GM23338 (cell line): Measurements from ENCODE around the gene HDAC1. TPM values are rescaled to one million over a fixed set of nuclear protein-coding genes. Genes with fewer than 3 reads are reported as not detected.

Experiments used
- ATAC-seq: fragments of 200-7000 bp; cut with Tn5 transposase; 3 replicates; pipeline ENCODE4 v1.9.1; 2020
- DNase-seq: peaks from one replicate; pipeline ENCODE4 v3.0.0-alpha.2; 2015; ENCODE audit warnings: low spot score
- H2AFZ ChIP-seq: fragments of 200-600 bp; sonication (generic); 2 replicates; pipeline ENCODE4 v1.8.0; 2016; ENCODE audit warnings: antibody characterized with exemption, mild to moderate bottlenecking, moderate library complexity
- H3F3A ChIP-seq: fragments of 200-600 bp; sonication (generic); replicated peaks from 2 replicates; pipeline ENCODE4 v1.8.0; 2017; ENCODE audit warnings: antibody characterized with exemption, mixed run types, low read depth
- H3K27ac ChIP-seq: fragments of 200-600 bp; sonication (generic); 2 replicates; pipeline ENCODE4 v1.6.1; 2016; ENCODE audit warnings: low read depth
- H3K27me3 ChIP-seq: fragments of 200-600 bp; sonication (generic); 2 replicates; pipeline ENCODE4 v1.8.0; 2016; ENCODE audit warnings: mild to moderate bottlenecking, mixed run types, moderate library complexity; ENCODE audit not compliant: insufficient read depth
- H3K36me3 ChIP-seq: fragments of 200-600 bp; sonication (generic); 2 replicates; pipeline ENCODE4 v1.8.0; 2016; ENCODE audit warnings: mild to moderate bottlenecking; ENCODE audit not compliant: insufficient read depth
- H3K4me1 ChIP-seq: fragments of 200-600 bp; sonication (generic); 2 replicates; pipeline ENCODE4 v1.8.0; 2016; ENCODE audit warnings: mild to moderate bottlenecking, moderate library complexity; ENCODE audit not compliant: insufficient read depth
- H3K4me2 ChIP-seq: fragments of 200-600 bp; sonication (generic); 2 replicates; pipeline ENCODE4 v1.7.1; 2017; ENCODE audit warnings: mixed run types
- H3K4me3 ChIP-seq: fragments of 200-600 bp; sonication (generic); 2 replicates; pipeline ENCODE4 v1.6.1; 2016; ENCODE audit warnings: mixed run types
- H3K79me2 ChIP-seq: fragments of 200-600 bp; sonication (generic); replicated peaks from 2 replicates; pipeline ENCODE4 v1.8.0; 2017; ENCODE audit warnings: mild to moderate bottlenecking; ENCODE audit not compliant: insufficient read depth
- H3K9me2 ChIP-seq: fragments of 200-600 bp; sonication (generic); 2 replicates; pipeline ENCODE4 v1.8.0; 2017; ENCODE audit not compliant: insufficient read depth
- H4K20me1 ChIP-seq: fragments of 200-600 bp; sonication (generic); replicated peaks from 2 replicates; pipeline ENCODE4 v1.8.0; 2017; ENCODE audit warnings: mild to moderate bottlenecking; ENCODE audit not compliant: insufficient read depth
- H3K27ac Mint-ChIP-seq: 2 replicates; pipeline ENCODE4 v1.8.0; 2020; ENCODE audit warnings: inconsistent platforms, mild to moderate bottlenecking, moderate library complexity, mixed read lengths
- H3K27me3 Mint-ChIP-seq: 3 replicates; pipeline ENCODE4 v1.8.0; 2022; ENCODE audit warnings: low read depth, mild to moderate bottlenecking, moderate library complexity, mixed read lengths, inconsistent platforms; ENCODE audit not compliant: insufficient read depth, poor library complexity
- H3K36me3 Mint-ChIP-seq: 3 replicates; pipeline ENCODE4 v1.8.0; 2021; ENCODE audit warnings: low read depth, mild to moderate bottlenecking, inconsistent platforms, moderate library complexity, mixed read lengths
- H3K4me1 Mint-ChIP-seq: 3 replicates; pipeline ENCODE4 v1.8.0; 2020; ENCODE audit warnings: mild to moderate bottlenecking, inconsistent platforms, mixed read lengths
- H3K4me3 Mint-ChIP-seq: 3 replicates; pipeline ENCODE4 v1.8.0; 2021; ENCODE audit warnings: moderate library complexity, mild to moderate bottlenecking, inconsistent platforms, mixed read lengths
- H3K9me3 Mint-ChIP-seq: 3 replicates; pipeline ENCODE4 v1.8.0; 2020; ENCODE audit warnings: moderate library complexity, mild to moderate bottlenecking, inconsistent platforms, mixed read lengths
- CREB1 ChIP-seq: fragments of 250-450 bp; sonication (Bioruptor Pico); IDR thresholded peaks from 2 replicates; pipeline ENCODE4 v1.5.0; 2020; ENCODE audit warnings: low read depth, mild to moderate bottlenecking, moderate library complexity
- EZH2 ChIP-seq: fragments of 200-600 bp; sonication (generic); IDR thresholded peaks from one replicate; pipeline ENCODE4 v1.8.0; 2017; ENCODE audit warnings: antibody characterized with exemption, mild to moderate bottlenecking, low read depth; ENCODE audit not compliant: unreplicated experiment
- EZH2phosphoT487 ChIP-seq: fragments of 200-600 bp; sonication (generic); IDR thresholded peaks from one replicate; pipeline ENCODE4 v1.8.1; 2018; ENCODE audit warnings: antibody characterized with exemption; ENCODE audit not compliant: unreplicated experiment
- JUNB ChIP-seq: IDR thresholded peaks from one replicate; pipeline ENCODE4 v1.6.1; 2016; ENCODE audit warnings: antibody characterized with exemption; ENCODE audit not compliant: unreplicated experiment
- NANOG ChIP-seq: IDR thresholded peaks from 2 replicates; pipeline ENCODE4 v1.6.1; 2016; ENCODE audit warnings: antibody characterized with exemption, borderline replicate concordance
- POLR2AphosphoS5 ChIP-seq: IDR thresholded peaks from 2 replicates; pipeline ENCODE4 v1.6.1; 2016; ENCODE audit warnings: antibody characterized with exemption, low read depth
- STAT1 ChIP-seq: IDR thresholded peaks from one replicate; pipeline ENCODE4 v1.6.1; 2016; ENCODE audit warnings: antibody characterized with exemption; ENCODE audit not compliant: unreplicated experiment
- ZNF114 ChIP-seq: fragments of 250-450 bp; sonication (Bioruptor Pico); IDR thresholded peaks from 2 replicates; pipeline ENCODE4 v1.5.0; 2020; ENCODE audit warnings: mild to moderate bottlenecking, moderate library complexity
- ZNF331 ChIP-seq: fragments of 250-450 bp; sonication (Bioruptor Pico); IDR thresholded peaks from 2 replicates; pipeline ENCODE4 v1.5.0; 2020; ENCODE audit warnings: low read depth, mild to moderate bottlenecking, moderate library complexity
- polyA plus RNA-seq: library from polyadenylated mRNA; unstranded; fragments of >200 nt; fragmentation: Nextera tagmentation; extraction: Ambion mirVana; gene quantifications from 2 replicates; pipeline ENCODE4 v1.2.1, GENCODE V29; 2016
- total RNA-seq: library from RNA; depleted of rRNA; stranded (reverse); fragments of >200 nt; shearing (Covaris generic); gene quantifications from 2 replicates; pipeline ENCODE4 v1.2.3, GENCODE V29; 2014
- TF ChIP-seq, protein P1 (sequence below): IDR thresholded peaks from 2 replicates; pipeline ENCODE4 v1.6.1; 2016; ENCODE audit warnings: antibody characterized with exemption
- TF ChIP-seq, protein P2 (sequence below): IDR thresholded peaks from one replicate; pipeline ENCODE4 v1.6.1; 2018; ENCODE audit warnings: antibody characterized with exemption; ENCODE audit not compliant: unreplicated experiment
- TF ChIP-seq, protein P3 (sequence below), 2 experiments: fragments of 200-600 bp in 1 of 2; sonication (generic) in 1 of 2; conservative IDR thresholded peaks; 2 replicates each; pipeline versions ENCODE4 v1.5.1 to v1.6.1; 2016 to 2017; ENCODE audit warnings: antibody characterized with exemption in 2 of 2, low read depth in 2 of 2, mild to moderate bottlenecking in 2 of 2, moderate library complexity in 1 of 2
- TF ChIP-seq, protein P4 (sequence below): fragments of 250-450 bp; sonication (Bioruptor Pico); IDR thresholded peaks from 2 replicates; pipeline ENCODE4 v1.5.0; 2020; ENCODE audit warnings: mild to moderate bottlenecking, moderate library complexity

The HDAC1 gene
- total and polyA plus RNA-seq, 2 experiments from 2014 or later = 82.6 to 104 TPM

DNA sequence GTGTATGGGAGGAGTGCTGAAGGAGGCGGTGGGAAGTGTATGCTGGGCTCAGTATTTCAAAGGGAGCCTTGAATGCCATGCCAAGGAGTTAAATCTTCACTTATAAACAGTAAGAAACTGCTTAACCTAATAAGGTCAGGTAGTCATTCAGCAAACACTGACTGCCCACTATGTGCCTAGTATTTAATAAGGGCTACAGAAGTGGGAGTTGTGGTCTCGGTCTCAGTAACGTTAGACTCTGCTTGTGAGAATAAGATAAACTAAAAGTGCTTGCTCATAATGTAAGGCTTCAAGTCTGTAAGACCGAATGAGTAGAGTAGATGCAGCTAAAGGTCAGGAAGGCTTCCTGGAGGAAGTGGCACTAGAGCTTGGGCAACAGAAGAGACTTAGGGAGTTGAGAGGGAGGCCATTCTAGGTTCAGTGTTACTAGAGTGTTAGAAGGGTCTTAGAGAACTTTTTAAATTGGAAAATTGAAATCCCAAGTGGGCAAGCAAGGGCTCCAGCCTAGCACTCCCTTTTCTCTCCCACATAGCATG, 38.1 kb downstream of the HDAC1 start:
- peaks cover 40% of the 10 kb centered on the region for H4K20me1 ChIP-seq
- peaks cover 4% of the 10 kb centered on the region; the same call in 2 of the 3 replicates for H3K9me3 Mint-ChIP-seq
- no peak overlapping the region for H3K4me3 Mint-ChIP-seq
- ATAC-seq (no peak), DNase-seq (no peak)
- H3K36me3 Mint-ChIP-seq = peaks cover 87% of the 10 kb centered on the region
- peaks cover 26% of the 10 kb centered on the region for H3K4me1 ChIP-seq
- H3K79me2 ChIP-seq = peaks cover 14% of the 10 kb centered on the region
- peaks cover 32% of the 10 kb centered on the region for H3K4me1 Mint-ChIP-seq
- peaks cover 37% of the 10 kb centered on the region for H3K27me3 Mint-ChIP-seq
- H3K27me3 ChIP-seq = no peaks in the 10 kb centered on the region
- no peak overlapping the region for H3K27ac Mint-ChIP-seq
- no peak for TF ChIP-seq STAT1
- TF ChIP-seq ZNF114 (CRISPR knock-in tag) = no peak
- TF ChIP-seq, protein P1, sequence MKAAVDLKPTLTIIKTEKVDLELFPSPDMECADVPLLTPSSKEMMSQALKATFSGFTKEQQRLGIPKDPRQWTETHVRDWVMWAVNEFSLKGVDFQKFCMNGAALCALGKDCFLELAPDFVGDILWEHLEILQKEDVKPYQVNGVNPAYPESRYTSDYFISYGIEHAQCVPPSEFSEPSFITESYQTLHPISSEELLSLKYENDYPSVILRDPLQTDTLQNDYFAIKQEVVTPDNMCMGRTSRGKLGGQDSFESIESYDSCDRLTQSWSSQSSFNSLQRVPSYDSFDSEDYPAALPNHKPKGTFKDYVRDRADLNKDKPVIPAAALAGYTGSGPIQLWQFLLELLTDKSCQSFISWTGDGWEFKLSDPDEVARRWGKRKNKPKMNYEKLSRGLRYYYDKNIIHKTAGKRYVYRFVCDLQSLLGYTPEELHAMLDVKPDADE = no peak
- TF ChIP-seq, protein P2, sequence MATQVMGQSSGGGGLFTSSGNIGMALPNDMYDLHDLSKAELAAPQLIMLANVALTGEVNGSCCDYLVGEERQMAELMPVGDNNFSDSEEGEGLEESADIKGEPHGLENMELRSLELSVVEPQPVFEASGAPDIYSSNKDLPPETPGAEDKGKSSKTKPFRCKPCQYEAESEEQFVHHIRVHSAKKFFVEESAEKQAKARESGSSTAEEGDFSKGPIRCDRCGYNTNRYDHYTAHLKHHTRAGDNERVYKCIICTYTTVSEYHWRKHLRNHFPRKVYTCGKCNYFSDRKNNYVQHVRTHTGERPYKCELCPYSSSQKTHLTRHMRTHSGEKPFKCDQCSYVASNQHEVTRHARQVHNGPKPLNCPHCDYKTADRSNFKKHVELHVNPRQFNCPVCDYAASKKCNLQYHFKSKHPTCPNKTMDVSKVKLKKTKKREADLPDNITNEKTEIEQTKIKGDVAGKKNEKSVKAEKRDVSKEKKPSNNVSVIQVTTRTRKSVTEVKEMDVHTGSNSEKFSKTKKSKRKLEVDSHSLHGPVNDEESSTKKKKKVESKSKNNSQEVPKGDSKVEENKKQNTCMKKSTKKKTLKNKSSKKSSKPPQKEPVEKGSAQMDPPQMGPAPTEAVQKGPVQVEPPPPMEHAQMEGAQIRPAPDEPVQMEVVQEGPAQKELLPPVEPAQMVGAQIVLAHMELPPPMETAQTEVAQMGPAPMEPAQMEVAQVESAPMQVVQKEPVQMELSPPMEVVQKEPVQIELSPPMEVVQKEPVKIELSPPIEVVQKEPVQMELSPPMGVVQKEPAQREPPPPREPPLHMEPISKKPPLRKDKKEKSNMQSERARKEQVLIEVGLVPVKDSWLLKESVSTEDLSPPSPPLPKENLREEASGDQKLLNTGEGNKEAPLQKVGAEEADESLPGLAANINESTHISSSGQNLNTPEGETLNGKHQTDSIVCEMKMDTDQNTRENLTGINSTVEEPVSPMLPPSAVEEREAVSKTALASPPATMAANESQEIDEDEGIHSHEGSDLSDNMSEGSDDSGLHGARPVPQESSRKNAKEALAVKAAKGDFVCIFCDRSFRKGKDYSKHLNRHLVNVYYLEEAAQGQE = no peak
- no peak for TF ChIP-seq JUNB
- no peak for TF ChIP-seq ZNF331
- no peak for TF ChIP-seq EZH2
- TF ChIP-seq, protein P3, sequence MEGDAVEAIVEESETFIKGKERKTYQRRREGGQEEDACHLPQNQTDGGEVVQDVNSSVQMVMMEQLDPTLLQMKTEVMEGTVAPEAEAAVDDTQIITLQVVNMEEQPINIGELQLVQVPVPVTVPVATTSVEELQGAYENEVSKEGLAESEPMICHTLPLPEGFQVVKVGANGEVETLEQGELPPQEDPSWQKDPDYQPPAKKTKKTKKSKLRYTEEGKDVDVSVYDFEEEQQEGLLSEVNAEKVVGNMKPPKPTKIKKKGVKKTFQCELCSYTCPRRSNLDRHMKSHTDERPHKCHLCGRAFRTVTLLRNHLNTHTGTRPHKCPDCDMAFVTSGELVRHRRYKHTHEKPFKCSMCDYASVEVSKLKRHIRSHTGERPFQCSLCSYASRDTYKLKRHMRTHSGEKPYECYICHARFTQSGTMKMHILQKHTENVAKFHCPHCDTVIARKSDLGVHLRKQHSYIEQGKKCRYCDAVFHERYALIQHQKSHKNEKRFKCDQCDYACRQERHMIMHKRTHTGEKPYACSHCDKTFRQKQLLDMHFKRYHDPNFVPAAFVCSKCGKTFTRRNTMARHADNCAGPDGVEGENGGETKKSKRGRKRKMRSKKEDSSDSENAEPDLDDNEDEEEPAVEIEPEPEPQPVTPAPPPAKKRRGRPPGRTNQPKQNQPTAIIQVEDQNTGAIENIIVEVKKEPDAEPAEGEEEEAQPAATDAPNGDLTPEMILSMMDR (conservative IDR thresholded peaks at IDR 0.05; ENCODE audit: low read depth in 2 of 2) = no peak
- TF ChIP-seq, protein P4, sequence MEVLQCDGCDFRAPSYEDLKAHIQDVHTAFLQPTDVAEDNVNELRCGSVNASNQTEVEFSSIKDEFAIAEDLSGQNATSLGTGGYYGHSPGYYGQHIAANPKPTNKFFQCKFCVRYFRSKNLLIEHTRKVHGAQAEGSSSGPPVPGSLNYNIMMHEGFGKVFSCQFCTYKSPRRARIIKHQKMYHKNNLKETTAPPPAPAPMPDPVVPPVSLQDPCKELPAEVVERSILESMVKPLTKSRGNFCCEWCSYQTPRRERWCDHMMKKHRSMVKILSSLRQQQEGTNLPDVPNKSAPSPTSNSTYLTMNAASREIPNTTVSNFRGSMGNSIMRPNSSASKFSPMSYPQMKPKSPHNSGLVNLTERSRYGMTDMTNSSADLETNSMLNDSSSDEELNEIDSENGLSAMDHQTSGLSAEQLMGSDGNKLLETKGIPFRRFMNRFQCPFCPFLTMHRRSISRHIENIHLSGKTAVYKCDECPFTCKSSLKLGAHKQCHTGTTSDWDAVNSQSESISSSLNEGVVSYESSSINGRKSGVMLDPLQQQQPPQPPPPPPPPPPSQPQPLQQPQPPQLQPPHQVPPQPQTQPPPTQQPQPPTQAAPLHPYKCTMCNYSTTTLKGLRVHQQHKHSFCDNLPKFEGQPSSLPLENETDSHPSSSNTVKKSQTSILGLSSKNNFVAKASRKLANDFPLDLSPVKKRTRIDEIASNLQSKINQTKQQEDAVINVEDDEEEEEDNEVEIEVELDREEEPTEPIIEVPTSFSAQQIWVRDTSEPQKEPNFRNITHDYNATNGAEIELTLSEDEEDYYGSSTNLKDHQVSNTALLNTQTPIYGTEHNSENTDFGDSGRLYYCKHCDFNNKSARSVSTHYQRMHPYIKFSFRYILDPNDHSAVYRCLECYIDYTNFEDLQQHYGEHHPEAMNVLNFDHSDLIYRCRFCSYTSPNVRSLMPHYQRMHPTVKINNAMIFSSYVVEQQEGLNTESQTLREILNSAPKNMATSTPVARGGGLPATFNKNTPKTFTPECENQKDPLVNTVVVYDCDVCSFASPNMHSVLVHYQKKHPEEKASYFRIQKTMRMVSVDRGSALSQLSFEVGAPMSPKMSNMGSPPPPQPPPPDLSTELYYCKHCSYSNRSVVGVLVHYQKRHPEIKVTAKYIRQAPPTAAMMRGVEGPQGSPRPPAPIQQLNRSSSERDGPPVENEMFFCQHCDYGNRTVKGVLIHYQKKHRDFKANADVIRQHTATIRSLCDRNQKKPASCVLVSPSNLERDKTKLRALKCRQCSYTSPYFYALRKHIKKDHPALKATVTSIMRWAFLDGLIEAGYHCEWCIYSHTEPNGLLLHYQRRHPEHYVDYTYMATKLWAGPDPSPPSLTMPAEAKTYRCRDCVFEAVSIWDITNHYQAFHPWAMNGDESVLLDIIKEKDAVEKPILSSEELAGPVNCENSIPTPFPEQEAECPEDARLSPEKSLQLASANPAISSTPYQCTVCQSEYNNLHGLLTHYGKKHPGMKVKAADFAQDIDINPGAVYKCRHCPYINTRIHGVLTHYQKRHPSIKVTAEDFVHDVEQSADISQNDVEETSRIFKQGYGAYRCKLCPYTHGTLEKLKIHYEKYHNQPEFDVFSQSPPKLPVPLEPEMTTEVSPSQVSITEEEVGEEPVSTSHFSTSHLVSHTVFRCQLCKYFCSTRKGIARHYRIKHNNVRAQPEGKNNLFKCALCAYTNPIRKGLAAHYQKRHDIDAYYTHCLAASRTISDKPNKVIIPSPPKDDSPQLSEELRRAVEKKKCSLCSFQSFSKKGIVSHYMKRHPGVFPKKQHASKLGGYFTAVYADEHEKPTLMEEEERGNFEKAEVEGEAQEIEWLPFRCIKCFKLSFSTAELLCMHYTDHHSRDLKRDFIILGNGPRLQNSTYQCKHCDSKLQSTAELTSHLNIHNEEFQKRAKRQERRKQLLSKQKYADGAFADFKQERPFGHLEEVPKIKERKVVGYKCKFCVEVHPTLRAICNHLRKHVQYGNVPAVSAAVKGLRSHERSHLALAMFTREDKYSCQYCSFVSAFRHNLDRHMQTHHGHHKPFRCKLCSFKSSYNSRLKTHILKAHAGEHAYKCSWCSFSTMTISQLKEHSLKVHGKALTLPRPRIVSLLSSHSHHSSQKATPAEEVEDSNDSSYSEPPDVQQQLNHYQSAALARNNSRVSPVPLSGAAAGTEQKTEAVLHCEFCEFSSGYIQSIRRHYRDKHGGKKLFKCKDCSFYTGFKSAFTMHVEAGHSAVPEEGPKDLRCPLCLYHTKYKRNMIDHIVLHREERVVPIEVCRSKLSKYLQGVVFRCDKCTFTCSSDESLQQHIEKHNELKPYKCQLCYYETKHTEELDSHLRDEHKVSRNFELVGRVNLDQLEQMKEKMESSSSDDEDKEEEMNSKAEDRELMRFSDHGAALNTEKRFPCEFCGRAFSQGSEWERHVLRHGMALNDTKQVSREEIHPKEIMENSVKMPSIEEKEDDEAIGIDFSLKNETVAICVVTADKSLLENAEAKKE (CRISPR knock-in tag) = no peak
- TF ChIP-seq NANOG = no peak
- TF ChIP-seq EZH2phosphoT487 = no peak
- TF ChIP-seq POLR2AphosphoS5 = no peak
- TF ChIP-seq CREB1 (CRISPR knock-in tag) = no peak
- H3K27ac ChIP-seq = no peak overlapping the region
- no peak overlapping the region for H3K4me2 ChIP-seq
- H3K4me3 ChIP-seq = no peak overlapping the region
- H3K9me2 ChIP-seq = no peaks in the 10 kb centered on the region
- H2AFZ ChIP-seq = no peak overlapping the region
- H3F3A ChIP-seq = peaks cover 35% of the 10 kb centered on the region
- H3K36me3 ChIP-seq = peaks cover 9% of the 10 kb centered on the region
